HFFc6 (cell line): ENCODE results near the gene MAT1A. TPM values are rescaled to one million over a fixed set of nuclear protein-coding genes. Genes with fewer than 3 reads are reported as not detected.
"Not testable (repeated sequence)": the region's sequence is repeated elsewhere in the genome, so short reads cannot be mapped to it uniquely, and the experiment has no call there.

Experiments
- DNase-seq: peaks from one replicate; pipeline ENCODE4 v3.0.0-alpha.2; 2018
- H3K27ac Mint-ChIP-seq: 2 replicates; pipeline ENCODE4 v1.8.0; 2020; ENCODE audit warnings: mild to moderate bottlenecking, mixed read lengths
- H3K27me3 Mint-ChIP-seq: 2 replicates; pipeline ENCODE4 v1.8.0; 2021; ENCODE audit warnings: mild to moderate bottlenecking, moderate library complexity, mixed read lengths; ENCODE audit not compliant: insufficient read depth
- H3K36me3 Mint-ChIP-seq: 2 replicates; pipeline ENCODE4 v1.8.0; 2021; ENCODE audit warnings: low read depth, mixed read lengths
- H3K4me1 Mint-ChIP-seq: 2 replicates; pipeline ENCODE4 v1.8.0; 2020; ENCODE audit warnings: low read depth, mixed read lengths
- H3K4me3 Mint-ChIP-seq: 2 replicates; pipeline ENCODE4 v1.8.0; 2020; ENCODE audit warnings: mild to moderate bottlenecking, moderate library complexity, mixed read lengths
- H3K9me3 Mint-ChIP-seq: 2 replicates; pipeline ENCODE4 v1.8.0; 2020; ENCODE audit warnings: mild to moderate bottlenecking, mixed read lengths
- total RNA-seq, 6 experiments: library from RNA; stranded (reverse); fragmentation: NEBNext Ultra II Directional; extraction: Animal tissue kit (Norgen Biotek cat#: 25700); gene quantifications; 2 replicates in 1 of 6; 3 replicates in 5 of 6; pipeline ENCODE4 v1.2.3, GENCODE V29; 2021
- TF ChIP-seq, protein P1 (sequence below): fragments of 200-600 bp; sonication (generic); IDR thresholded peaks from 2 replicates; pipeline ENCODE4 v1.5.0; 2021; ENCODE audit warnings: antibody characterized with exemption, mild to moderate bottlenecking

MAT1A gene
- total RNA-seq, 6 experiments from 2014 or later, result not detected

- no peak for DNase-seq
- Mint-ChIP-seq H3K9me3 (no peaks in the 10 kb centered on the region), H3K36me3 (no peaks in the 10 kb centered on the region), H3K27me3 (peaks cover 1% of the 10 kb centered on the region; the same call in 1 of the 2 replicates), H3K27ac (no peak overlapping the region), H3K4me1 (peaks cover 6% of the 10 kb centered on the region), H3K4me3 (no peak overlapping the region)
- TF ChIP-seq, protein P1, sequence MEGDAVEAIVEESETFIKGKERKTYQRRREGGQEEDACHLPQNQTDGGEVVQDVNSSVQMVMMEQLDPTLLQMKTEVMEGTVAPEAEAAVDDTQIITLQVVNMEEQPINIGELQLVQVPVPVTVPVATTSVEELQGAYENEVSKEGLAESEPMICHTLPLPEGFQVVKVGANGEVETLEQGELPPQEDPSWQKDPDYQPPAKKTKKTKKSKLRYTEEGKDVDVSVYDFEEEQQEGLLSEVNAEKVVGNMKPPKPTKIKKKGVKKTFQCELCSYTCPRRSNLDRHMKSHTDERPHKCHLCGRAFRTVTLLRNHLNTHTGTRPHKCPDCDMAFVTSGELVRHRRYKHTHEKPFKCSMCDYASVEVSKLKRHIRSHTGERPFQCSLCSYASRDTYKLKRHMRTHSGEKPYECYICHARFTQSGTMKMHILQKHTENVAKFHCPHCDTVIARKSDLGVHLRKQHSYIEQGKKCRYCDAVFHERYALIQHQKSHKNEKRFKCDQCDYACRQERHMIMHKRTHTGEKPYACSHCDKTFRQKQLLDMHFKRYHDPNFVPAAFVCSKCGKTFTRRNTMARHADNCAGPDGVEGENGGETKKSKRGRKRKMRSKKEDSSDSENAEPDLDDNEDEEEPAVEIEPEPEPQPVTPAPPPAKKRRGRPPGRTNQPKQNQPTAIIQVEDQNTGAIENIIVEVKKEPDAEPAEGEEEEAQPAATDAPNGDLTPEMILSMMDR, result no peak
These were observed 29.9 kb upstream of the MAT1A start for GRCh38 chr10:80319318-80319717.

- Mint-ChIP-seq H3K27ac (no peak overlapping the region), H3K4me3 (no peak overlapping the region), H3K4me1 (0 out of 2 replicates have a peak, but pooled peaks cover under 1% of the 10 kb centered on the region), H3K9me3 (no peaks in the 10 kb centered on the region), H3K36me3 (no peaks in the 10 kb centered on the region), H3K27me3 (peaks cover 1% of the 10 kb centered on the region; the same call in 1 of the 2 replicates)
- no peak for DNase-seq
- TF ChIP-seq, protein P1, result no peak
These were observed 29.3 kb upstream of the MAT1A start for GRCh38 chr10:80318742-80319141.

DNA sequence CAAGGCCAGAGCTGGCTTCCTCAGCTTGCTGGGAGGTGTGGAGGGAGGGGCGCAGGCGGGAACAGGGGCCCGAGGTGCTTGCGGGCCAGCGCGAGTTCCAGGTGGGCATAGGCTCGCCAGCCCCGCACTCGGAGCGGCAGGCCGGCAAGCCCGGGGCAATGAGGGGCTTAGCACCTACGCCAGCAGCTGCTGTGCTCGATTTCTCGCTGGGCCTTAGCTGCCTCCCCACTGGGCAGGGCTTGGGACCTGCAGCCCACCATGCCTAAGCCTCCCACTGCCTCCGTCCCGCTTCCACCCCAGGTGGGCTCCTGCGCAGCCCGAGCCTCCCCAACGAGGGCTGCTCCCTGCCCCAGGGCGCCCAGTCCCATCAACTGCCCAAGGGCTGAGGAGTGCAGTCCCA is 25.9 kb upstream of the MAT1A start:
- Mint-ChIP-seq H3K27ac (no peak overlapping the region), H3K4me3 (no peak overlapping the region), H3K27me3 (peaks cover 4% of the 10 kb centered on the region; the same call in 1 of the 2 replicates), H3K4me1 (no peaks in the 10 kb centered on the region), H3K9me3 (no peaks in the 10 kb centered on the region; the same call in 1 of the 2 replicates), H3K36me3 (no peaks in the 10 kb centered on the region)
- TF ChIP-seq, protein P1, result no peak
- DNase-seq, result no peak

GRCh38 chr10:80313523-80313922 is 24.1 kb upstream of the MAT1A start:
- Mint-ChIP-seq H3K36me3 (no peaks in the 10 kb centered on the region), H3K4me3 (no peak overlapping the region), H3K27me3 (peaks cover 6% of the 10 kb centered on the region; the same call in 1 of the 2 replicates), H3K27ac (no peak overlapping the region), H3K9me3 (no peaks in the 10 kb centered on the region; the same call in 1 of the 2 replicates), H3K4me1 (no peaks in the 10 kb centered on the region)
- no peak for DNase-seq
- TF ChIP-seq, protein P1, result no peak

DNA sequence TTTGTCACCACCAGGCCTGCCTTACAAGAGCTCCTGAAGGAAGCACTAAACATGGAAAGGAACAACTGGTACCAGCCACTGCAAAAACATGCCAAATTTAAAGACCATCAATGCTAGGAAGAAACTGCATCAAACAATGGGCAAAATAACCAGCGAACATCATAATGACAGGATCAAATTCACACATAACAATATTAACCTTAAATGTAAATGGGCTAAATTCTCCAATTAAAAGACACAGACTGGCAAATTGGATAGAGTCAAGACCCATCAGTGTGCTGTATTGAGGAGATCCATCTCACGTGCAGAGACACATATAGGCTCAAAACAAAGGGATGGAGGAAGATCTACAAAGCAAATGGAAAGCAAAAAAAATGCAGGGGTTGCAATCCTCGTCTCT is 16.5 kb upstream of the MAT1A start:
- not testable (repeated sequence) for H3K36me3 Mint-ChIP-seq, H3K27me3 Mint-ChIP-seq, H3K4me1 Mint-ChIP-seq, DNase-seq, H3K4me3 Mint-ChIP-seq, H3K27ac Mint-ChIP-seq
- H3K9me3 Mint-ChIP-seq, result peaks cover 12% of the 10 kb centered on the region; the same call in 1 of the 2 replicates

- Mint-ChIP-seq H3K27ac (no peak overlapping the region), H3K4me1 (no peaks in the 10 kb centered on the region), H3K4me3 (no peak overlapping the region), H3K27me3 (peaks cover 14% of the 10 kb centered on the region), H3K9me3 (0 out of 2 replicates have a peak, but pooled peaks cover 9% of the 10 kb centered on the region), H3K36me3 (no peaks in the 10 kb centered on the region)
- TF ChIP-seq, protein P1, result no peak
- DNase-seq, result no peak
These were observed 7.5 kb upstream of the MAT1A start for GRCh38 chr10:80296942-80297341.
